H9 (cell line): ENCODE measurements around the gene CFAP97D2. TPM values are rescaled to one million over a fixed set of nuclear protein-coding genes. Genes with fewer than 3 reads are reported as not detected.

Experiments used
- DNase-seq: peaks from one replicate; pipeline ENCODE4 v3.0.0-alpha.2; 2017
- H2AFZ ChIP-seq: one replicate; pipeline ENCODE4 v1.6.1; 2013; ENCODE audit warnings: mild to moderate bottlenecking, low read length, control low read depth, moderate library complexity
- H2AK5ac ChIP-seq: 2 replicates; pipeline ENCODE4 v1.6.1; 2013; ENCODE audit warnings: low read length, control low read depth, mixed read lengths; ENCODE audit not compliant: insufficient read length
- H2BK120ac ChIP-seq: one replicate; pipeline ENCODE4 v1.6.1; 2013; ENCODE audit warnings: low read depth, mild to moderate bottlenecking, low read length, control low read depth, inconsistent platforms; ENCODE audit not compliant: poor library complexity, severe bottlenecking
- H2BK12ac ChIP-seq: 2 replicates; pipeline ENCODE4 v1.6.1; 2013; ENCODE audit warnings: low read length, control low read depth, mixed read lengths, low read depth; ENCODE audit not compliant: insufficient read length
- H2BK15ac ChIP-seq: 2 replicates; pipeline ENCODE4 v1.6.1; 2013; ENCODE audit warnings: low read depth, low read length, control low read depth
- H2BK20ac ChIP-seq: one replicate; pipeline ENCODE4 v1.6.1; 2013; ENCODE audit warnings: low read depth, mild to moderate bottlenecking, low read length, control low read depth, inconsistent platforms; ENCODE audit not compliant: poor library complexity, severe bottlenecking
- H2BK5ac ChIP-seq: 2 replicates; pipeline ENCODE4 v1.6.1; 2013; ENCODE audit warnings: low read length, control low read depth, mixed read lengths; ENCODE audit not compliant: insufficient read length
- H3K14ac ChIP-seq: 2 replicates; pipeline ENCODE4 v1.6.1; 2013; ENCODE audit warnings: low read length, control low read depth; ENCODE audit not compliant: insufficient read depth
- H3K18ac ChIP-seq: 2 replicates; pipeline ENCODE4 v1.6.1; 2013; ENCODE audit warnings: low read depth, mild to moderate bottlenecking, mixed read lengths, low read length, control low read depth; ENCODE audit not compliant: insufficient read length
- H3K23ac ChIP-seq: 2 replicates; pipeline ENCODE4 v1.6.1; 2013; ENCODE audit warnings: low read length, control low read depth, mixed read lengths, low read depth; ENCODE audit not compliant: insufficient read length
- H3K23me2 ChIP-seq: 2 replicates; pipeline ENCODE4 v1.6.1; 2013; ENCODE audit warnings: low read depth, mild to moderate bottlenecking, mixed read lengths, low read length, control low read depth; ENCODE audit not compliant: insufficient read length, poor library complexity, severe bottlenecking
- H3K27ac ChIP-seq: 2 replicates; pipeline ENCODE4 v1.5.1; 2013; ENCODE audit warnings: low read length, control low read depth, mixed read lengths, low read depth; ENCODE audit not compliant: insufficient read length
- H3K27me3 ChIP-seq: 2 replicates; pipeline ENCODE4 v1.6.1; 2013; ENCODE audit warnings: low read length, control low read depth, inconsistent platforms; ENCODE audit not compliant: insufficient read depth
- H3K4ac ChIP-seq: 2 replicates; pipeline ENCODE4 v1.6.1; 2013; ENCODE audit warnings: low read depth, mild to moderate bottlenecking, control low read depth, inconsistent platforms, low read length, moderate library complexity
- H3K4me1 ChIP-seq: 2 replicates; pipeline ENCODE4 v1.6.1; 2013; ENCODE audit warnings: low read length, control low read depth, inconsistent platforms; ENCODE audit not compliant: insufficient read depth
- H3K4me2 ChIP-seq: 2 replicates; pipeline ENCODE4 v1.6.1; 2013; ENCODE audit warnings: low read length, control low read depth, mixed read lengths; ENCODE audit not compliant: insufficient read length, insufficient read depth
- H3K56ac ChIP-seq: 2 replicates; pipeline ENCODE4 v1.6.1; 2013; ENCODE audit warnings: low read depth, mild to moderate bottlenecking, mixed read lengths, low read length, control low read depth; ENCODE audit not compliant: insufficient read length
- H3K79me1 ChIP-seq: 2 replicates; pipeline ENCODE4 v1.6.1; 2013; ENCODE audit warnings: low read depth, mild to moderate bottlenecking, moderate library complexity, low read length, control low read depth, inconsistent platforms; ENCODE audit not compliant: insufficient read depth, poor library complexity, severe bottlenecking
- H3K79me2 ChIP-seq: 2 replicates; pipeline ENCODE4 v1.6.1; 2013; ENCODE audit warnings: low read length, control low read depth, inconsistent platforms; ENCODE audit not compliant: insufficient read depth
- H3K9ac ChIP-seq: 2 replicates; pipeline ENCODE4 v1.6.1; 2013; ENCODE audit warnings: low read length, control low read depth, mixed read lengths; ENCODE audit not compliant: insufficient read length; ENCODE audit errors: extremely low read depth
- H3K9me3 ChIP-seq: one replicate; pipeline ENCODE4 v1.6.1; 2013; ENCODE audit warnings: low read depth, low read length, inconsistent platforms; ENCODE audit not compliant: control insufficient read depth
- H3T11ph ChIP-seq: one replicate; pipeline ENCODE4 v1.6.1; 2013; ENCODE audit warnings: mild to moderate bottlenecking, low read length, control low read depth, inconsistent platforms
- H4K20me1 ChIP-seq: one replicate; pipeline ENCODE4 v1.6.1; 2013; ENCODE audit not compliant: control insufficient read depth, insufficient read length, insufficient read depth
- H4K5ac ChIP-seq: 2 replicates; pipeline ENCODE4 v1.6.1; 2013; ENCODE audit warnings: low read depth, mild to moderate bottlenecking, mixed read lengths, low read length, control low read depth; ENCODE audit not compliant: insufficient read length
- H4K8ac ChIP-seq: replicated peaks from 2 replicates; pipeline ENCODE4 v1.6.1; 2013; ENCODE audit warnings: low read length, control low read depth, mixed read lengths, low read depth; ENCODE audit not compliant: insufficient read length
- H4K91ac ChIP-seq: 2 replicates; pipeline ENCODE4 v1.6.1; 2013; ENCODE audit warnings: low read depth, mild to moderate bottlenecking, moderate library complexity, mixed read lengths, low read length, control low read depth; ENCODE audit not compliant: insufficient read length
- H3K27ac Mint-ChIP-seq, 3 experiments: 2 replicates in 2 of 3; 3 replicates in 1 of 3; pipeline ENCODE4 v1.8.0; 2020 to 2021; ENCODE audit warnings: mixed read lengths in 3 of 3, mild to moderate bottlenecking in 1 of 3, moderate library complexity in 1 of 3
- H3K27me3 Mint-ChIP-seq: 2 replicates; pipeline ENCODE4 v1.8.0; 2021; ENCODE audit warnings: low read depth, mild to moderate bottlenecking, moderate library complexity, mixed read lengths
- H3K36me3 Mint-ChIP-seq, 3 experiments: 2 replicates in 2 of 3; 3 replicates in 1 of 3; pipeline ENCODE4 v1.8.0; 2020 to 2021; ENCODE audit warnings: low read depth in 3 of 3, mixed read lengths in 3 of 3; ENCODE audit not compliant: insufficient read depth in 1 of 3
- H3K4me1 Mint-ChIP-seq, 2 experiments: 2 replicates each; pipeline ENCODE4 v1.8.0; 2020; ENCODE audit warnings: mixed read lengths in 2 of 2
- H3K4me3 Mint-ChIP-seq, 2 experiments: 2 replicates in 1 of 2; 3 replicates in 1 of 2; pipeline ENCODE4 v1.8.0; 2020 to 2021; ENCODE audit warnings: mild to moderate bottlenecking in 2 of 2, mixed read lengths in 2 of 2, moderate library complexity in 1 of 2
- H3K9me3 Mint-ChIP-seq, 2 experiments: 2 replicates in 1 of 2; 3 replicates in 1 of 2; pipeline ENCODE4 v1.8.0; 2020; ENCODE audit warnings: mild to moderate bottlenecking in 2 of 2, mixed read lengths in 2 of 2, moderate library complexity in 1 of 2
- WGBS: extraction: QIAGEN DNeasy Blood & Tissue Kit; methylation state at CpG from one replicate; pipeline ENCODE4 v1.1.7; 2013; ENCODE audit warnings: missing lambda C conversion rate, low lambda C conversion rate, mixed read lengths; ENCODE audit not compliant: insufficient read length; ENCODE audit errors: extremely low coverage; 5-methylcytosine and 5-hydroxymethylcytosine counted together
- total RNA-seq: library from RNA; stranded (reverse); gene quantifications from 2 replicates; pipeline ENCODE4 v1.2.1, GENCODE V29; 2021
- TF ChIP-seq, protein P1 (sequence below): fragments of 200-600 bp; sonication (generic); conservative IDR thresholded peaks from 3 replicates; pipeline ENCODE4 v1.8.0; 2021; ENCODE audit warnings: antibody characterized with exemption, mild to moderate bottlenecking

Gene CFAP97D2
- total RNA-seq, 1 experiment from 2014 or later: not detected

DNA sequence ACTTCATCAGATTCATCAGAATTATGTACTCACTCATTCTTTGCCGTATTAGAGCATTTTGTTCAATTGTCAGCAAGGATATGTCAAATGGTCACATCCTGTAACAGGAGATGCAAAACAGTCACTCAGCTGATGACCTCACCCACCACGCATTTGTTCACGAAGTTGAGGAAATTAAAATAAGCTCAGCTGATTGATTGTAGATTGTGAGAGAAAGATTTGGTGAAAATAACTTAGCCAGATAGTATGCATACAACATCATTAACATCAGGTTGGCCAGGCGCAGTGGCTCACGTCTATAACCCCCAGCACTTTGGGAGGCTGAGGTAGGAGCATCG lies 33.1 kb downstream of the CFAP97D2 start:
- Histone ChIP-seq H3K23ac (no peak overlapping the region), H3K27me3 (no peaks in the 10 kb centered on the region), H3K27ac (no peak overlapping the region), H3K4me1 (no peaks in the 10 kb centered on the region), H4K8ac (no peak overlapping the region), H3K56ac (no peak overlapping the region), H3K9me3 (peaks cover 9% of the 10 kb centered on the region), H3K18ac (no peak overlapping the region), H3K14ac (no peak overlapping the region), H3K23me2 (no peaks in the 10 kb centered on the region), H2AK5ac (no peak overlapping the region), H3K79me2 (no peaks in the 10 kb centered on the region), H3K4me2 (no peak overlapping the region), H4K91ac (no peak overlapping the region), H2BK20ac (no peak overlapping the region), H3T11ph (no peak overlapping the region), H2BK5ac (no peak overlapping the region), H2BK12ac (no peak overlapping the region), H3K9ac (no peak overlapping the region), H2AFZ (no peak overlapping the region), H4K5ac (no peak overlapping the region), H2BK15ac (no peak overlapping the region), H3K4ac (no peak overlapping the region), H2BK120ac (no peak overlapping the region), H3K79me1 (no peaks in the 10 kb centered on the region), H4K20me1 (no peaks in the 10 kb centered on the region)
- no peak overlapping the region for H3K27ac Mint-ChIP-seq
- H3K4me1 Mint-ChIP-seq: peaks cover 5 to 9% of the 10 kb centered on the region in 2 experiments; a peak in 3 of 4 replicates
- no peaks in the 10 kb centered on the region for H3K36me3 Mint-ChIP-seq
- TF ChIP-seq, protein P1, sequence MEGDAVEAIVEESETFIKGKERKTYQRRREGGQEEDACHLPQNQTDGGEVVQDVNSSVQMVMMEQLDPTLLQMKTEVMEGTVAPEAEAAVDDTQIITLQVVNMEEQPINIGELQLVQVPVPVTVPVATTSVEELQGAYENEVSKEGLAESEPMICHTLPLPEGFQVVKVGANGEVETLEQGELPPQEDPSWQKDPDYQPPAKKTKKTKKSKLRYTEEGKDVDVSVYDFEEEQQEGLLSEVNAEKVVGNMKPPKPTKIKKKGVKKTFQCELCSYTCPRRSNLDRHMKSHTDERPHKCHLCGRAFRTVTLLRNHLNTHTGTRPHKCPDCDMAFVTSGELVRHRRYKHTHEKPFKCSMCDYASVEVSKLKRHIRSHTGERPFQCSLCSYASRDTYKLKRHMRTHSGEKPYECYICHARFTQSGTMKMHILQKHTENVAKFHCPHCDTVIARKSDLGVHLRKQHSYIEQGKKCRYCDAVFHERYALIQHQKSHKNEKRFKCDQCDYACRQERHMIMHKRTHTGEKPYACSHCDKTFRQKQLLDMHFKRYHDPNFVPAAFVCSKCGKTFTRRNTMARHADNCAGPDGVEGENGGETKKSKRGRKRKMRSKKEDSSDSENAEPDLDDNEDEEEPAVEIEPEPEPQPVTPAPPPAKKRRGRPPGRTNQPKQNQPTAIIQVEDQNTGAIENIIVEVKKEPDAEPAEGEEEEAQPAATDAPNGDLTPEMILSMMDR: no peak
- no CpG with 5 or more reads among the region's 6 CpGs for WGBS
- H3K4me3 Mint-ChIP-seq: no peak overlapping the region
- DNase-seq: no peak
- H3K9me3 Mint-ChIP-seq: peaks cover 10 to 16% of the 10 kb centered on the region in 2 experiments
- H3K27me3 Mint-ChIP-seq: peaks cover 7% of the 10 kb centered on the region; the same call in 1 of the 2 replicates
